Body of pancreas (tissue), 4 donors: Measurements from ENCODE around the gene SPATA13. TPM values are rescaled to one million over a fixed set of nuclear protein-coding genes. Genes with fewer than 3 reads are reported as not detected.
A peak's percentile ranks its signal among the peaks of the same experiment; 100 is the strongest.
"Not testable (repeated sequence)": the region's sequence is repeated elsewhere in the genome, so short reads cannot be mapped to it uniquely, and the experiment has no call there.

Source experiments
- ATAC-seq: fragments of 150-250 bp; one replicate; pipeline ENCODE4 v1.9.1; 2016
- DNase-seq, 4 donors: peaks; one replicate each; pipeline ENCODE4 v3.0.0-alpha.2; 2019
- H3K27ac ChIP-seq, 4 donors: fragments of 200-600 bp; sonication (generic); 1 replicate in 3 of 4; 2 replicates in 1 of 4; pipeline versions ENCODE4 v1.5.1 to v1.6.1; 2016 to 2019; ENCODE audit warnings: mild to moderate bottlenecking in 1 of 4, mixed read lengths in 1 of 4, moderate library complexity in 1 of 4
- H3K27me3 ChIP-seq, 2 donors: fragments of 200-600 bp; sonication (generic); one replicate each; pipeline ENCODE4 v1.6.0; 2016; ENCODE audit warnings: mild to moderate bottlenecking in 1 of 2
- H3K36me3 ChIP-seq, 2 donors: fragments of 200-600 bp; sonication (generic); replicated peaks in 1 of 2; 2 replicates each; pipeline ENCODE4 v1.5.1; 2016; ENCODE audit warnings: low read depth in 2 of 2; ENCODE audit not compliant: insufficient read depth in 1 of 2
- H3K4me1 ChIP-seq: fragments of 200-600 bp; sonication (generic); one replicate; pipeline ENCODE4 v1.6.0; 2016
- H3K4me3 ChIP-seq, 2 donors: fragments of 200-600 bp; sonication (generic); 1 replicate in 1 of 2; 2 replicates in 1 of 2; pipeline ENCODE4 v1.5.1; 2016 to 2019
- H3K9me3 ChIP-seq, 3 donors: fragments of 200-600 bp; sonication (generic); 1 replicate in 2 of 3; 2 replicates in 1 of 3; pipeline ENCODE4 v1.5.1; 2016
- POLR2A ChIP-seq, 3 donors: fragments of 450-650 bp; IDR thresholded peaks; one replicate each; pipeline ENCODE4 v1.6.1; 2016; ENCODE audit warnings: antibody characterized with exemption in 3 of 3, mild to moderate bottlenecking in 2 of 3
- WGBS, 2 donors: methylation state at CpG; one replicate each; pipeline ENCODE4 v1.1.5; 2017; 5-methylcytosine and 5-hydroxymethylcytosine counted together
- intact Hi-C: fragments of 100-400 bp; cut with DNase I; formaldehyde crosslinking; loops from one replicate; pipeline ENCODE4 v1.15.1; 2023
- total RNA-seq, 2 donors: library from RNA; depleted of rRNA; stranded (reverse); fragments of >200 nt; gene quantifications; one replicate each; pipeline ENCODE4 v1.1.0, GENCODE V29; 2016
- TF ChIP-seq, protein P1 (sequence below), 7 experiments: fragments of 450-650 bp in 4 of 7; fragments of 200-600 bp in 3 of 7; sonication (generic) in 3 of 7; IDR thresholded peaks; one replicate each; pipeline ENCODE4 v1.5.1; 2016 to 2019; ENCODE audit warnings: antibody characterized with exemption in 7 of 7

The SPATA13 gene
- total RNA-seq, 2 donors from 2014 or later: 83.3 to 359 TPM

DNA sequence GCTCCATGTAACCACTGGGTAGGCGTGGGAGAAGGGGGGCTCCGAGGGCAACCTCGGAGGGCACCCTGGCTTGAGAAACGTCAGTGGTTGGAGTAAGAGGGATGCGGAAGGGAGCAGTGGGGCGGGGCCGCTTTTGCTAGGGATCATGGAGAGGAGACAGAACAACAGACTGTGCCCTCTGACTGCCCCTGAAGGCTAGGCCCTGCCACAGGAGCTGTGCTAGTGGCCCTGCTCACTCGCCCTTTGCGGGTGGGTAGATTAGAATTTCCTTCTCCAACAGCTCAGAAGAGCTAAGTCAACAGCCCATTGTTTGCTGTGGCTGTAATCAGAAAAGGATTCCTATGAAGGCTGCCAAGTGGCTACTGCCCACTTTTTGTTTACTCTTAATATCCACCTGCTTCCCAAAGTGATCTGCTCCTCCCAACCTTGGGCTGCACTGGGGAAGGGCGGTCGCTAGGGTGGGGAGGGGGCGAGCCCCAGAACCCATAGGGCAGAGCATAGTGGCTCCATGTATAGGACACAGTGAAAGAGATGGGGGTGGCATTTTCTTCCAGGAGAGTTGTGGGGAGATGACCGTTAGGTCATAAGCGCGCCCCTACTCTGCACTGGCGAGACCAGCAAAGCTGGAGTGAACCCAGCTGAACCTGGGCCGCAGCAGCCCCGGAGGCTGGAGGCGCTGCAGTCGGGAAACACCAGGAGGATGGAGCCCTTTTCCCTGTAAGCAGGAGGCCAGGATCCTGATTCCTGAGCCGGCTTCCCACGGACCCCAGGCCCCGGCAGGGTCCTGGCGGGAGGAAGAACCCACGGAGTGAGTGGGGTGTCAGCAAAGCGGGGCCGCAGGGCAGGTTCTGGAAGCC lies 146.9 kb downstream of the SPATA13 start:
- 73 to 74% methylated on average over 19 to 27 of the region's 27 CpGs for WGBS, 2 donors
- Histone ChIP-seq H3K27me3 (no peaks in the 10 kb centered on the region), H3K27ac (peak overlapping the region in 1 of 4 donors; percentile 1), H3K36me3 (peaks cover 15 to 24% of the 10 kb centered on the region in 2 donors), H3K4me1 (peaks cover 7% of the 10 kb centered on the region), H3K4me3 (no peak overlapping the region), H3K9me3 (no peaks in the 10 kb centered on the region)
- ATAC-seq (peak; percentile 40), DNase-seq (peak in 1 of 4 donors; percentile 25)
- no peak for TF ChIP-seq POLR2A (IDR thresholded peaks at IDR 0.05)
- TF ChIP-seq, protein P1, sequence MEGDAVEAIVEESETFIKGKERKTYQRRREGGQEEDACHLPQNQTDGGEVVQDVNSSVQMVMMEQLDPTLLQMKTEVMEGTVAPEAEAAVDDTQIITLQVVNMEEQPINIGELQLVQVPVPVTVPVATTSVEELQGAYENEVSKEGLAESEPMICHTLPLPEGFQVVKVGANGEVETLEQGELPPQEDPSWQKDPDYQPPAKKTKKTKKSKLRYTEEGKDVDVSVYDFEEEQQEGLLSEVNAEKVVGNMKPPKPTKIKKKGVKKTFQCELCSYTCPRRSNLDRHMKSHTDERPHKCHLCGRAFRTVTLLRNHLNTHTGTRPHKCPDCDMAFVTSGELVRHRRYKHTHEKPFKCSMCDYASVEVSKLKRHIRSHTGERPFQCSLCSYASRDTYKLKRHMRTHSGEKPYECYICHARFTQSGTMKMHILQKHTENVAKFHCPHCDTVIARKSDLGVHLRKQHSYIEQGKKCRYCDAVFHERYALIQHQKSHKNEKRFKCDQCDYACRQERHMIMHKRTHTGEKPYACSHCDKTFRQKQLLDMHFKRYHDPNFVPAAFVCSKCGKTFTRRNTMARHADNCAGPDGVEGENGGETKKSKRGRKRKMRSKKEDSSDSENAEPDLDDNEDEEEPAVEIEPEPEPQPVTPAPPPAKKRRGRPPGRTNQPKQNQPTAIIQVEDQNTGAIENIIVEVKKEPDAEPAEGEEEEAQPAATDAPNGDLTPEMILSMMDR (IDR thresholded peaks at IDR 0.05): no peak
- intact Hi-C loops: no loop called here

DNA sequence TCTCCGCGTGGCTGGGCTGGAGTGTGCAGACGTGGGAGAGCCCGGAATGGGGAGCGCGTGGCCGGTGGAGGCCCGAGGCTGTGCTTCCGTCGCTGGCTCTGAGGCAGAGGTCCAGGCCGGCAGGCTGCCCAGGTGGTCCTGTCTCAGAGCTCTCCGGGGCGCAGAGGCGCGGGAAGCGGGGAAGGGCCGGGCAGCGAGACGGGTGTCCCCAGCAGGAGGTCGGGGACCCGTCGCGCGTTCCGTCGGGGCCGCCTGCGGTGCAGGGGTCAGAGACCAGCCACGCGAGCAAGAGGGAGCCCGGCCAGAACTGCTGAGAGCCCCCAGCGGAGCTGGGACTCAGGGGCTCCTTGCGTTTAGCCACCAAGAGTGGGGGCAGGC lies 147.5 kb downstream of the SPATA13 start:
- DNase-seq: no peak
- 83 to 84% methylated on average over 14 to 25 of the region's 33 CpGs for WGBS, 2 donors

DNA sequence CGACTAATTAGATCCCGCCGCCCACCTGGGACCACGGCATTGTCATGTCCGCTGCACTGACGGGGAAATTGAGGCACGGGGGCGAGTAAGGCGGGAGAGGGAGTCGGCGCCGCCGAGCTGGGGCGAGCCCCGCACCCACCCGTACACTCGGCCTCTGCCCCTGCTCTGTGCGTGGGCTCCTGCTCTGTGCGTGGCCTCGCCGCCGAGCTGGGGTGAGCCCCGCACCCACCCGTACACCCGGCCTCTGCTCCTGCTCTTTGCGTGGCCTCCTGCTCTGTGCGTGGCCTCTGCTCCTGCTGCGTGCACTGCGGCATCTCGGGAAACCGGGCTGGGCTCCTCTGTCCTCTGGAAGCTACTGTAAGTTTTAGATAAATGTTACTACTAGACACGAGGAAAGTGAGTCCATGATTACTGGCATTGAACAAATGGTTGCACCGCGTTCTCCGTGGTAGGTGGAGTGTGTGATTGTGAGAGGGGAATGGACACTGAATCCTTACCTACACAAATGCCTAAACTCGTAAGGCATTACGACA lies 148.0 kb downstream of the SPATA13 start:
- TF ChIP-seq POLR2A (IDR thresholded peaks at IDR 0.05): no peak
- TF ChIP-seq, protein P1 (IDR thresholded peaks at IDR 0.05): no peak
- intact Hi-C loops: no loop called here
- Histone ChIP-seq H3K4me3 (no peak overlapping the region), H3K9me3 (no peaks in the 10 kb centered on the region), H3K4me1 (peaks cover 7% of the 10 kb centered on the region), H3K36me3 (peaks cover 4 to 14% of the 10 kb centered on the region in 2 donors), H3K27me3 (no peaks in the 10 kb centered on the region), H3K27ac (no peak overlapping the region)
- DNase-seq (no peak), ATAC-seq (peak; percentile 3)
- WGBS, 2 donors: 86 to 88% methylated on average over 27 to 36 of the region's 37 CpGs

More for the DNA sequence above, 147.5 kb downstream of the SPATA13 start:
- Histone ChIP-seq H3K9me3 (no peaks in the 10 kb centered on the region), H3K27ac (no peak overlapping the region), H3K4me3 (no peak overlapping the region), H3K27me3 (no peaks in the 10 kb centered on the region), H3K36me3 (peaks cover 8 to 19% of the 10 kb centered on the region in 2 donors), H3K4me1 (peaks cover 7% of the 10 kb centered on the region)
- ATAC-seq: peak; percentile 15
- TF ChIP-seq POLR2A (IDR thresholded peaks at IDR 0.05): no peak
- TF ChIP-seq, protein P1 (IDR thresholded peaks at IDR 0.05): no peak
- intact Hi-C loops: no loop called here

- H3K9me3 ChIP-seq, ATAC-seq, H3K27me3 ChIP-seq, H3K4me3 ChIP-seq, DNase-seq, H3K4me1 ChIP-seq, intact Hi-C loops, H3K27ac ChIP-seq, H3K36me3 ChIP-seq: not testable (repeated sequence)
- WGBS, 2 donors: 59 to 61% methylated on average over 2 of the region's 2 CpGs
Observed at GRCh38 chr13:24309300-24309699, 148.8 kb downstream of the SPATA13 start, which contains the start of gene C1QTNF9. TSS of gene C1QTNF9 (plus strand) at chr13:24309580. CDS start at chr13:24316004, 6,424 bp downstream.

DNA sequence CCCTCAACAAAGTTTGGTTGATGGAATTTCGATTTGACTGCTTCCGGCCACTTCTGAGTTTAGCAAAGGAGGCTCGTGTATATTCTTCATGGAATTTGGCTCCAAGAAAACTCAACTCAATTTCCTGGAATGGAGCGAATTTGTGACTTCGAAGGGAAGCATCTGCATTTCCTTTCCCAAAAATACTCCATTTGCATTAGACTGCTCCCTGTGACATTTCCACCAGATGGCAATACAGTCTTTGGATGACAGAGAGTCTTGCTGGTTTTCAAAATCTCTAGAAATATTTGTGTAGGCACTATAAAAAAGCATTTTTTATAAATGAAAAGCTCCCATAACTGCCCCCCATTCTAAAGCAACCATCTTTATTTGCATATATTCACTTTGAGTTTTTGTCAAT lies 152.9 kb downstream of the SPATA13 start:
- 45 to 50% methylated on average over 5 of the region's 5 CpGs for WGBS, 2 donors
- no peak for ATAC-seq
- DNase-seq: no peak
- no peaks in the 10 kb centered on the region for H3K36me3 ChIP-seq
- H3K27ac ChIP-seq: no peak overlapping the region
- no peaks in the 10 kb centered on the region for H3K4me1 ChIP-seq
- no peaks in the 10 kb centered on the region for H3K27me3 ChIP-seq
- H3K4me3 ChIP-seq: no peak overlapping the region
- intact Hi-C loops: no loop called here
- H3K9me3 ChIP-seq: no peaks in the 10 kb centered on the region
- TF ChIP-seq, protein P1 (IDR thresholded peaks at IDR 0.05): peak in 4 of 7 experiments; percentile 11 to 35 (median 22)
- TF ChIP-seq POLR2A (IDR thresholded peaks at IDR 0.05): no peak

- H3K27ac ChIP-seq, H3K4me1 ChIP-seq, intact Hi-C loops, ATAC-seq, H3K4me3 ChIP-seq, H3K9me3 ChIP-seq, H3K36me3 ChIP-seq, DNase-seq, H3K27me3 ChIP-seq: not testable (repeated sequence)
- 78 to 89% methylated on average over 6 to 10 of the region's 10 CpGs for WGBS, 2 donors
Observed at GRCh38 chr13:24317835-24318234, 157.3 kb downstream of the SPATA13 start.

- intact Hi-C loops, DNase-seq, H3K4me1 ChIP-seq: not testable (repeated sequence)
Observed at GRCh38 chr13:24318878-24319277, 158.4 kb downstream of the SPATA13 start.

DNA sequence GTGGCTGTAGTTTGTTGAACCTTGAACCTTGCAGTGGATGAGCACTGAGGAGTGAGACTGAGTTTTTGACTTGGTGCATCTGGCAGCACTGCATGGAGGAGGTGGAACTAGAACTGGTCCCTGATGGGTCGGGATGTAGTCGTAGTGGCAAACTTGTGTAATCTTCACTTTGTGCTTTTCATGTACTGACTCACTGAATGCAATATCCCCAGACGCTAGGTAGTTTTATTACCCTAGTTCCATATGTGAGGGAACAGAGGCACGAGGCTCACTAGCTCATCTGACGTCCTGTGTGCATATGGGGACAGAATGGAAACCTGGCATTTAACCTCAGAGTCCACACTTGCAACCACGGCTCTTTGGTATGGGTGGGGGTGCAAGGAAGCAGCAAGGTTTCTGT lies 159.1 kb downstream of the SPATA13 start:
- intact Hi-C loops, H3K27me3 ChIP-seq, ATAC-seq, H3K27ac ChIP-seq, H3K36me3 ChIP-seq, H3K4me3 ChIP-seq, DNase-seq, H3K4me1 ChIP-seq, H3K9me3 ChIP-seq: not testable (repeated sequence)
- WGBS, 2 donors: 86 to 89% methylated on average over 3 to 6 of the region's 6 CpGs

More at GRCh38 chr13:24318878-24319277, 158.4 kb downstream of the SPATA13 start:
- 60 to 65% methylated on average over 4 of the region's 4 CpGs for WGBS, 2 donors
- not testable (repeated sequence) for H3K27me3 ChIP-seq, H3K36me3 ChIP-seq, H3K9me3 ChIP-seq, ATAC-seq, H3K4me3 ChIP-seq, H3K27ac ChIP-seq
